ENCODE measurements around the gene STYXL1. TPM values are rescaled to one million over a fixed set of nuclear protein-coding genes. Genes with fewer than 3 reads are reported as not detected.

The STYXL1 gene
- total RNA-seq, 4 donors from 2014 or later = 10.0 to 31.5 (median 17.3) TPM

DNA sequence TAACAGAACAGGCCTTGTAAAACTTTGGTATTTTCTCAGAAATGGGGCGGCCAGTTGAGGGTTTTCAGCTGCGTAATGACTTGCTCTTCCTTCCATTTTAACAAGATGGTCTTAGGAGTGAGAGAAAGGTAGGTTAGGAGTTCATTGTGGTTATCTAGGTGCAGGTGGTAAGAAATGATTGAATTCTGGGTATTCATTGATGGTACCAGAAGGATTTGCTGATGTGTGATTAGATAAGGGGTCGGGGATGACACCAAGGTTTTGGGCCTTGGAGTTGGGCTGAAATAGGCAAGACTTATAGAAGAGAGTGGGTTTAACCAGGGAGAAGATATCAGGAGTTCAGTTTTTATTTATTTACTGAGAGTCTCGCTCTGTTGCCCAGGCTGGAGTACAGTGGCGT, 2.7 kb upstream of the STYXL1 start:
- Histone ChIP-seq H3K27me3 (no peaks in the 10 kb centered on the region), H3K9me3 (no peaks in the 10 kb centered on the region), H3K36me3 (peaks cover 0 to 5% of the 10 kb centered on the region in 2 donors), H3K4me1 (peaks cover 58 to 67% of the 10 kb centered on the region in 2 donors), H3K4me3 (no peak overlapping the region), H3K27ac (peak overlapping the region; percentile 93 to 98 (median 96))
- intact Hi-C loops (cut with DNase I; ENCODE audit: low total_unique reads) (loop anchor here (5.0 to 10.0 kb wide), 2 partner anchors 114 to 242 kb away; no protein-coding TSS in a partner anchor), in situ Hi-C loops (cut with MboI; ENCODE audit: low sequenced_read_pairs in 4 of 4) (no loop called here)
- no peak for TF ChIP-seq POLR2A (IDR thresholded peaks at IDR 0.05)
- TF ChIP-seq, protein P1, sequence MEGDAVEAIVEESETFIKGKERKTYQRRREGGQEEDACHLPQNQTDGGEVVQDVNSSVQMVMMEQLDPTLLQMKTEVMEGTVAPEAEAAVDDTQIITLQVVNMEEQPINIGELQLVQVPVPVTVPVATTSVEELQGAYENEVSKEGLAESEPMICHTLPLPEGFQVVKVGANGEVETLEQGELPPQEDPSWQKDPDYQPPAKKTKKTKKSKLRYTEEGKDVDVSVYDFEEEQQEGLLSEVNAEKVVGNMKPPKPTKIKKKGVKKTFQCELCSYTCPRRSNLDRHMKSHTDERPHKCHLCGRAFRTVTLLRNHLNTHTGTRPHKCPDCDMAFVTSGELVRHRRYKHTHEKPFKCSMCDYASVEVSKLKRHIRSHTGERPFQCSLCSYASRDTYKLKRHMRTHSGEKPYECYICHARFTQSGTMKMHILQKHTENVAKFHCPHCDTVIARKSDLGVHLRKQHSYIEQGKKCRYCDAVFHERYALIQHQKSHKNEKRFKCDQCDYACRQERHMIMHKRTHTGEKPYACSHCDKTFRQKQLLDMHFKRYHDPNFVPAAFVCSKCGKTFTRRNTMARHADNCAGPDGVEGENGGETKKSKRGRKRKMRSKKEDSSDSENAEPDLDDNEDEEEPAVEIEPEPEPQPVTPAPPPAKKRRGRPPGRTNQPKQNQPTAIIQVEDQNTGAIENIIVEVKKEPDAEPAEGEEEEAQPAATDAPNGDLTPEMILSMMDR (IDR thresholded peaks at IDR 0.05 in 4 of 5, conservative IDR thresholded peaks at IDR 0.05 in 1 of 5) = no peak
- DNase-seq (no peak), ATAC-seq (no peak)

GRCh38 chr7:76049295-76049694, 1.5 kb upstream of the STYXL1 start:
- Histone ChIP-seq H3K9me3 (no peaks in the 10 kb centered on the region), H3K27me3 (no peaks in the 10 kb centered on the region), H3K36me3 (peaks cover 0 to 1% of the 10 kb centered on the region in 2 donors), H3K27ac (peak overlapping the region; percentile 93 to 98 (median 96)), H3K4me3 (peak overlapping the region; percentile 89 to 98 (median 94)), H3K4me1 (peaks cover 51 to 63% of the 10 kb centered on the region in 2 donors)
- intact Hi-C loops (cut with DNase I; ENCODE audit: low total_unique reads) = no loop called here
- no peak for TF ChIP-seq POLR2A (IDR thresholded peaks at IDR 0.05)
- TF ChIP-seq, protein P1 (IDR thresholded peaks at IDR 0.05 in 4 of 5, conservative IDR thresholded peaks at IDR 0.05 in 1 of 5) = no peak
- ATAC-seq = no peak
- peak in 1 of 2 donors; percentile 35 for DNase-seq
- in situ Hi-C loops (cut with MboI; ENCODE audit: low sequenced_read_pairs in 4 of 4) = loop anchor here in 3 of 4 donors (25.0 kb wide), 1 partner anchor 312 kb away; the partner anchor contains the start of gene HIP1 (in 3 of the 3)

DNA sequence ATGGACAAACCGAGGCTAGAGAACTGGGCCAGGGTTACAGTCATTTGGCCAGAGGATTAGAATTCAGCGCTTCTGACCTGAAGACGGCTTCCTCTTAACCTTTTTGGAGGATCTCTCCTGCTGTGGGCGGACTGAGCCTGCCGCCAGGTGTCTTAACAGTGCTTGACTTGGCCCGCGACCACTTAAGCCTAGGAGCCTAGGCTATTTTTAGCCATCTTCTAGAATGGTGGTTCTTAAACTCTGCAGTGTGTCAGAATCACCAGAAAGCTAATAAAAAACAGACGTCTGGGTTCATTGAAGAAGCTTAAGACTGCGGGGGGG, 828 bp upstream of the STYXL1 start:
- H3K4me3 ChIP-seq = peak overlapping the region; percentile 89 to 98 (median 94)
- no peaks in the 10 kb centered on the region for H3K9me3 ChIP-seq
- in situ Hi-C loops (cut with MboI; ENCODE audit: low sequenced_read_pairs in 4 of 4) = loop anchor here in 3 of 4 donors (25.0 kb wide), 1 partner anchor 311 kb away; the partner anchor contains the start of gene HIP1 (in 3 of the 3)
- DNase-seq (peak; percentile 25 to 80), ATAC-seq (peak; percentile 32 to 69)
- intact Hi-C loops (cut with DNase I; ENCODE audit: low total_unique reads) = loop anchor here (1.0 kb wide), 1 partner anchor 54 kb away; the partner anchor contains the start of gene TMEM120A
- peaks cover 47 to 57% of the 10 kb centered on the region in 2 donors for H3K4me1 ChIP-seq
- TF ChIP-seq POLR2A (IDR thresholded peaks at IDR 0.05) = no peak
- TF ChIP-seq, protein P1 (IDR thresholded peaks at IDR 0.05 in 4 of 5, conservative IDR thresholded peaks at IDR 0.05 in 1 of 5) = peak in 1 of 5 experiments; percentile 18
- H3K36me3 ChIP-seq = peaks cover 0 to 4% of the 10 kb centered on the region in 2 donors
- H3K27me3 ChIP-seq = no peaks in the 10 kb centered on the region
- peak overlapping the region; percentile 93 to 98 (median 96) for H3K27ac ChIP-seq

GRCh38 chr7:76047305-76047810, 442 bp downstream of the STYXL1 start:
- ATAC-seq (peak; percentile 49 to 56), DNase-seq (no peak)
- intact Hi-C loops (cut with DNase I; ENCODE audit: low total_unique reads) = no loop called here
- TF ChIP-seq, protein P1 (IDR thresholded peaks at IDR 0.05 in 4 of 5, conservative IDR thresholded peaks at IDR 0.05 in 1 of 5) = no peak
- TF ChIP-seq POLR2A (IDR thresholded peaks at IDR 0.05) = no peak
- in situ Hi-C loops (cut with MboI; ENCODE audit: low sequenced_read_pairs in 4 of 4) = loop anchor here in 3 of 4 donors (25.0 kb wide), 1 partner anchor 310 kb away; the partner anchor contains the start of gene HIP1 (in 3 of the 3)
- Histone ChIP-seq H3K27ac (peak overlapping the region; percentile 93 to 98 (median 96)), H3K4me1 (peaks cover 43 to 44% of the 10 kb centered on the region in 2 donors), H3K36me3 (peaks cover 0 to 4% of the 10 kb centered on the region in 2 donors), H3K4me3 (peak overlapping the region; percentile 89 to 98 (median 94)), H3K27me3 (no peaks in the 10 kb centered on the region), H3K9me3 (no peaks in the 10 kb centered on the region)

Measured in gastrocnemius medialis (tissue), 4 donors.